CD4-positive, alpha-beta T cell (primary cell): ENCODE measurements around the gene SPCS3. TPM values are rescaled to one million over a fixed set of nuclear protein-coding genes. Genes with fewer than 3 reads are reported as not detected.

Experiments
- ATAC-seq: fragments of 200-7000 bp; cut with Tn5 transposase; one replicate; pipeline ENCODE4 v1.10.0; 2022; ENCODE audit warnings: mild to moderate bottlenecking; ENCODE audit not compliant: poor library complexity
- CTCF ChIA-PET: fragments of 350-600 bp; sonication (Branson Sonifier 250); formaldehyde crosslinking; loops from one replicate; lab custom pipeline; 2021; ENCODE audit warnings: antibody characterized with exemption, inconsistent platforms; lab: Charles Lee
- POLR2A ChIA-PET: fragments of 350-600 bp; sonication (Branson Sonifier 250); formaldehyde crosslinking; loops from one replicate; lab custom pipeline; 2021; ENCODE audit warnings: antibody characterized with exemption, inconsistent platforms; lab: Charles Lee
- DNase-seq, 14 experiments: peaks; one replicate each; pipeline ENCODE4 v3.0.0-alpha.2; 2013 to 2020; ENCODE audit warnings: mixed read lengths in 2 of 14
- H3K27ac ChIP-seq, 2 donors: one replicate each; pipeline versions ENCODE4 v1.5.1 to v1.7.0; 2013; ENCODE audit warnings: low read length in 2 of 2, low read depth in 1 of 2, mild to moderate bottlenecking in 1 of 2
- H3K27me3 ChIP-seq, 2 experiments: 1 replicate in 1 of 2; 2 replicates in 1 of 2; pipeline versions ENCODE4 v1.6.1 to v1.7.0; 2013; ENCODE audit warnings: low read length in 2 of 2, control low read depth in 1 of 2, mild to moderate bottlenecking in 1 of 2, moderate library complexity in 1 of 2; ENCODE audit not compliant: insufficient read depth in 2 of 2, control insufficient read depth in 1 of 2
- H3K36me3 ChIP-seq: one replicate; pipeline ENCODE4 v1.6.1; 2013; ENCODE audit warnings: low read length, control low read depth; ENCODE audit not compliant: insufficient read depth
- H3K4me1 ChIP-seq: one replicate; pipeline ENCODE4 v1.6.1; 2013; ENCODE audit warnings: low read length, control low read depth; ENCODE audit not compliant: insufficient read depth
- H3K4me3 ChIP-seq: one replicate; pipeline ENCODE4 v1.5.1; 2013; ENCODE audit warnings: mild to moderate bottlenecking, low read length, moderate library complexity
- H3K9me3 ChIP-seq, 2 experiments: 1 replicate in 1 of 2; 2 replicates in 1 of 2; pipeline versions ENCODE4 v1.6.1 to v1.7.0; 2013; ENCODE audit warnings: low read length in 2 of 2, mild to moderate bottlenecking in 2 of 2, control low read depth in 1 of 2, moderate library complexity in 1 of 2; ENCODE audit not compliant: control insufficient read depth in 1 of 2, insufficient read depth in 1 of 2
- H3K27ac Mint-ChIP-seq: one replicate; pipeline ENCODE4 v1.8.0; 2020; ENCODE audit warnings: mixed read lengths
- H3K27me3 Mint-ChIP-seq: one replicate; pipeline ENCODE4 v1.8.0; 2021; ENCODE audit warnings: mixed read lengths
- H3K36me3 Mint-ChIP-seq: one replicate; pipeline ENCODE4 v1.8.0; 2021; ENCODE audit warnings: low read depth, mixed read lengths
- H3K4me1 Mint-ChIP-seq: one replicate; pipeline ENCODE4 v1.8.0; 2021; ENCODE audit warnings: low read depth, mixed read lengths
- H3K4me3 Mint-ChIP-seq: one replicate; pipeline ENCODE4 v1.8.0; 2020; ENCODE audit warnings: mild to moderate bottlenecking, mixed read lengths
- H3K9me3 Mint-ChIP-seq: one replicate; pipeline ENCODE4 v1.8.0; 2020; ENCODE audit warnings: mixed read lengths
- CTCF ChIP-seq: fragments of 200-600 bp; IDR thresholded peaks from one replicate; pipeline ENCODE4 v1.8.0; 2022; ENCODE audit warnings: antibody characterized with exemption, mild to moderate bottlenecking
- intact Hi-C, 2 experiments: fragments of 100-400 bp; cut with DNase I in 1 of 2; cut with micrococcal nuclease in 1 of 2; formaldehyde crosslinking; loops; one replicate each; pipeline versions ENCODE4 v1.15.1 to v1.9.0; 2023 to 2025; cut with DNase I, micrococcal nuclease
- total RNA-seq, 174 experiments: library from RNA in 2 of 174; stranded (reverse) in 2 of 174; gene quantifications; one replicate each; pipeline ENCODE4 v1.2.3 and lab custom pipeline; 2021 to 2026

SPCS3 gene
- total RNA-seq, 2 experiments from 2014 or later, result 149 TPM

DNA sequence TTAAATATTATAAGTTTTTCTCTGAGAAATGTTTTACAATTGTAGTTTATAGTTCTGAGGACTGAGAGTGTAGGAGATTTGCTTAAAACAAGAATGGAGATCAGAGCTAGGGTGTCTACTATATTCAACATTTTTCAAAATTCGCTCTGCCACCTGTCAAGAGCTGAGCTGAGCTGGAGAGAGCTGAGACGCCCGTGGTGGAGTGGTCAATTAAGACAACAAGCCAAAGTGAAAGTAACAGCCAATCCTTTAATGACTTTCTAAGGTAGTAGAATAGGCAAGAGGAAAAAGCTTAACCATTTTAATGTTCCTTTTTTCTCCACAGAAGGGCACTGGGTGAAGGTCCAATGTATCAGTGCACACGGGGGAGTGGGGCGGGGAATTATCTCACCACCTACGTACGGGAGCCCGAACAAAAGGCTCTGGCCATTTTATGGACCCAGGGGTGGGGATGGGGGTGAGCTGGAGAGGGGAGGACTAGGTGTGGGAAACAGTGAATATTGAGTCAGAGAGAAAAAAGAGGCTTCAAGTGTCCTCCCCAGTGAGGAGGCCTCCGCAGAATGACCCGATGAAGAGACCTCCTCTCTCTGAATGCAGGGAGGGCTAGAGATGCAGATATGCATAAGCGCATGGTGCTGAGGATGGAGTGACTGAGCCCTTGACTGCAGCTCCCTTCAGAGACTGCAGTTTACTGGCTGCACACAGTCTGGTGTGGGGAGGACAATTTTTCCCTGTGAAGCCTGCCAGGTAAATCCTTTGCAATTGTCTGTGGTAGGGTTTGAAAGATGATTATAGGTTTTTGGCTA lies 60.8 kb downstream of the SPCS3 start:
- ATAC-seq, result no peak
- intact Hi-C loops, result no loop called here
- Histone ChIP-seq H3K4me3 (no peak overlapping the region), H3K27me3 (no peaks in the 10 kb centered on the region), H3K36me3 (no peaks in the 10 kb centered on the region), H3K27ac (no peak overlapping the region), H3K9me3 (no peaks in the 10 kb centered on the region), H3K4me1 (no peaks in the 10 kb centered on the region)
- no peak overlapping the region for H3K27ac Mint-ChIP-seq
- CTCF ChIA-PET, result no interaction called here
- H3K27me3 Mint-ChIP-seq, result peaks cover 6% of the 10 kb centered on the region
- no peak for DNase-seq
- H3K4me3 Mint-ChIP-seq, result no peak overlapping the region
- no peaks in the 10 kb centered on the region for H3K4me1 Mint-ChIP-seq
- TF ChIP-seq CTCF, result no peak
- H3K9me3 Mint-ChIP-seq, result no peaks in the 10 kb centered on the region
- no peaks in the 10 kb centered on the region for H3K36me3 Mint-ChIP-seq
- POLR2A ChIA-PET, result no interaction called here

Other genes starting within 250 kb of the SPCS3 start
- gene SPATA4, start 124.4 kb upstream of the SPCS3 start, total RNA-seq, result not detected
- gene ASB5, start 50.7 kb upstream of the SPCS3 start, total RNA-seq, result not detected